ENCODE data around the gene PXMP2. TPM values are rescaled to one million over a fixed set of nuclear protein-coding genes. Genes with fewer than 3 reads are reported as not detected.

PXMP2 gene
- polyA plus RNA-seq, 1 donor (not counting 4 experiments of a cell fraction or from before 2014, with no cell fraction given), result 18.0 TPM

DNA sequence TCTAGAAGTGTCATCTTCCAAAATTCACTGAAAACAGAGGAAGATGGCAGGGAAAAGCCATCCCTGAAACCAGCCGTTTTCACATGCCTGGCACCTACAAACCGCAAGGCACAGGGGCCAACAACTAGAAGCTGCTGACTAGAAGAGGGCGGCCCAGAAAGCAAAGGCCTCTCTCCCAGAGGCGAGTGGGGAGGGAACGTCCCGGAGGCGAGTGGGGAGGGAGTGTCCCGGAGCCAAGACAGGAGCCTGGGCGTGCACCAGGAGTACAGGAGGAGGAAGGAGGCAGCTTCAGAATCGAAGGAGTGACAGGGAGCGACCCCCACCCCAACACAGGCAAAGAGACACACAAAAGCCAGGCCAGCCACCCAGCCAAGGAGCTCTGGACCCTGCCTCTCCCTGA lies 53.3 kb downstream of the PXMP2 start:
- Histone ChIP-seq H2AFZ (ENCODE audit: control insufficient read depth, low read length) (no peak overlapping the region), H3K4me1 (ENCODE audit: control insufficient read depth, extremely low read depth, insufficient read depth, low read length) (no peaks in the 10 kb centered on the region), H3K36me3 (ENCODE audit: control insufficient read depth in 2 of 2, extremely low read depth in 1 of 2, insufficient read depth in 2 of 2, low read length in 2 of 2) (peaks cover 62% of the 10 kb centered on the region in 2 experiments), H3K79me2 (ENCODE audit: control insufficient read depth, insufficient read depth, low read length) (peaks cover 65% of the 10 kb centered on the region), H3K9ac (ENCODE audit: control insufficient read depth, extremely low read depth, insufficient read depth, low read length) (no peak overlapping the region), H3K9me1 (ENCODE audit: control insufficient read depth, extremely low read depth, insufficient read depth, low read length) (no peaks in the 10 kb centered on the region), H3K9me3 (ENCODE audit: control insufficient read depth, low read depth, low read length) (no peaks in the 10 kb centered on the region), H3K4me3 (ENCODE audit: control insufficient read depth in 2 of 3, extremely low read depth in 1 of 3, insufficient read depth in 2 of 3, low read depth in 1 of 3, low read length in 3 of 3) (no peak overlapping the region), H3K27me3 (ENCODE audit: control insufficient read depth, extremely low read depth, insufficient read depth, low read length) (no peaks in the 10 kb centered on the region), H3K27ac (ENCODE audit: control insufficient read depth, insufficient read depth, low read length) (no peak overlapping the region), H3K4me2 (ENCODE audit: control insufficient read depth, extremely low read depth, insufficient read depth, low read depth, low read length) (no peak overlapping the region), H4K20me1 (ENCODE audit: control insufficient read depth, extremely low read depth, insufficient read depth, low read length) (peaks cover 38% of the 10 kb centered on the region)
- TF ChIP-seq EZH2 (IDR thresholded peaks at IDR 0.05; ENCODE audit: low read length), result no peak
- TF ChIP-seq, protein P1, sequence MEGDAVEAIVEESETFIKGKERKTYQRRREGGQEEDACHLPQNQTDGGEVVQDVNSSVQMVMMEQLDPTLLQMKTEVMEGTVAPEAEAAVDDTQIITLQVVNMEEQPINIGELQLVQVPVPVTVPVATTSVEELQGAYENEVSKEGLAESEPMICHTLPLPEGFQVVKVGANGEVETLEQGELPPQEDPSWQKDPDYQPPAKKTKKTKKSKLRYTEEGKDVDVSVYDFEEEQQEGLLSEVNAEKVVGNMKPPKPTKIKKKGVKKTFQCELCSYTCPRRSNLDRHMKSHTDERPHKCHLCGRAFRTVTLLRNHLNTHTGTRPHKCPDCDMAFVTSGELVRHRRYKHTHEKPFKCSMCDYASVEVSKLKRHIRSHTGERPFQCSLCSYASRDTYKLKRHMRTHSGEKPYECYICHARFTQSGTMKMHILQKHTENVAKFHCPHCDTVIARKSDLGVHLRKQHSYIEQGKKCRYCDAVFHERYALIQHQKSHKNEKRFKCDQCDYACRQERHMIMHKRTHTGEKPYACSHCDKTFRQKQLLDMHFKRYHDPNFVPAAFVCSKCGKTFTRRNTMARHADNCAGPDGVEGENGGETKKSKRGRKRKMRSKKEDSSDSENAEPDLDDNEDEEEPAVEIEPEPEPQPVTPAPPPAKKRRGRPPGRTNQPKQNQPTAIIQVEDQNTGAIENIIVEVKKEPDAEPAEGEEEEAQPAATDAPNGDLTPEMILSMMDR (optimal IDR thresholded peaks at IDR 0.05 in 1 of 3, IDR thresholded peaks at IDR 0.05 in 1 of 3, conservative IDR thresholded peaks at IDR 0.05 in 1 of 3; ENCODE audit: extremely low read depth in 1 of 3, insufficient read depth in 2 of 3, low read length in 3 of 3), result no peak
- no peak for FAIRE-seq
- DNase-seq (ENCODE audit: low read depth, low spot score), result no peak
- dilution Hi-C loops (cut with MboI; ENCODE audit: extremely low pct_ligation_motif_present, low sequenced_read_pairs), result no loop called here

DNA sequence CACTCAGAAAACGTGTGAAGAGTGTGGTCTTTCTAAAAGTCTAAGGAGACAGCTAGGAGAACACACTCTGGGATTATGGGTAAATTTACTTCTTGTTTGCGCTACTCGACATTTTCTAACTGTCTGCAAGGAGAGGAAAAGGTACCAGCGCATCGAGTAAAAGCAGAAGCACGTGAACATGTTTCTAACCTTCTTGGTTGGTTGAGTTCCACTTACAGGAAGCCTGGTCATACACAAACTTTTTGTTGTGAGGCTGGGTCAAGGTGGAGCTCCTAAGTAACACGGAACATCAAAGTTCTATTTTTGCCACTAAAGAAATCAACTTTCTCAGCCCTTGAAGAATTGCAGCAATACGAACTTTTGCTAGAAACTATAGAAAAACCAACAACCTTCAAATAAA lies 54.2 kb downstream of the PXMP2 start:
- FAIRE-seq, result no peak
- no peaks in the 10 kb centered on the region for H3K4me1 ChIP-seq (ENCODE audit: control insufficient read depth, extremely low read depth, insufficient read depth, low read length)
- no peak overlapping the region for H3K9ac ChIP-seq (ENCODE audit: control insufficient read depth, extremely low read depth, insufficient read depth, low read length)
- H3K9me3 ChIP-seq (ENCODE audit: control insufficient read depth, low read depth, low read length), result no peaks in the 10 kb centered on the region
- H3K4me3 ChIP-seq (ENCODE audit: control insufficient read depth in 2 of 3, extremely low read depth in 1 of 3, insufficient read depth in 2 of 3, low read depth in 1 of 3, low read length in 3 of 3), result no peak overlapping the region
- H3K27ac ChIP-seq (ENCODE audit: control insufficient read depth, insufficient read depth, low read length), result no peak overlapping the region
- no peaks in the 10 kb centered on the region for H3K9me1 ChIP-seq (ENCODE audit: control insufficient read depth, extremely low read depth, insufficient read depth, low read length)
- H3K4me2 ChIP-seq (ENCODE audit: control insufficient read depth, extremely low read depth, insufficient read depth, low read depth, low read length), result no peak overlapping the region
- dilution Hi-C loops (cut with MboI; ENCODE audit: extremely low pct_ligation_motif_present, low sequenced_read_pairs), result no loop called here
- H3K27me3 ChIP-seq (ENCODE audit: control insufficient read depth, extremely low read depth, insufficient read depth, low read length), result no peaks in the 10 kb centered on the region
- H4K20me1 ChIP-seq (ENCODE audit: control insufficient read depth, extremely low read depth, insufficient read depth, low read length), result peaks cover 39% of the 10 kb centered on the region
- H3K79me2 ChIP-seq (ENCODE audit: control insufficient read depth, insufficient read depth, low read length), result peaks cover 67% of the 10 kb centered on the region
- TF ChIP-seq, protein P1 (optimal IDR thresholded peaks at IDR 0.05 in 1 of 3, IDR thresholded peaks at IDR 0.05 in 1 of 3, conservative IDR thresholded peaks at IDR 0.05 in 1 of 3; ENCODE audit: extremely low read depth in 1 of 3, insufficient read depth in 2 of 3, low read length in 3 of 3), result no peak
- no peak for TF ChIP-seq EZH2 (IDR thresholded peaks at IDR 0.05; ENCODE audit: low read length)
- no peak for DNase-seq (ENCODE audit: low read depth, low spot score)
- peaks cover 58 to 60% of the 10 kb centered on the region in 2 experiments for H3K36me3 ChIP-seq (ENCODE audit: control insufficient read depth in 2 of 2, extremely low read depth in 1 of 2, insufficient read depth in 2 of 2, low read length in 2 of 2)
- H2AFZ ChIP-seq (ENCODE audit: control insufficient read depth, low read length), result no peak overlapping the region
